GM12878 (cell line): ENCODE measurements around the gene NDUFS6. TPM values are rescaled to one million over a fixed set of nuclear protein-coding genes. Genes with fewer than 3 reads are reported as not detected.

Experiments
- ATAC-seq: fragments of 200-7000 bp; cut with Tn5 transposase; 3 replicates; pipeline ENCODE4 v1.9.1; 2020; ENCODE audit warnings: mild to moderate bottlenecking, moderate library complexity
- BruUV-seq: library from RNA; stranded (reverse); fragments of 400-500 nt; replicated peaks from 2 replicates; lab custom pipeline; 2021; lab: Mats Ljungman, UMichigan
- CTCF ChIA-PET: fragments of 300-600 bp; sonication (Branson Sonifier 250); formaldehyde crosslinking; extraction: SDS; loops from one replicate; lab custom pipeline; 2021; ENCODE audit warnings: inconsistent platforms; lab: Yijun Ruan, JAX
- POLR2A ChIA-PET: fragments of 350-600 bp; formaldehyde crosslinking; extraction: SDS; loops from one replicate; lab custom pipeline; 2021; ENCODE audit warnings: inconsistent platforms; lab: Charles Lee
- RAD21 ChIA-PET: fragments of 300-600 bp; sonication (Branson Sonifier 250); formaldehyde crosslinking; loops from one replicate; lab custom pipeline; 2023; ENCODE audit warnings: antibody characterized with exemption; ENCODE audit not compliant: unreplicated experiment; lab: Charles Lee
- SMC1A ChIA-PET: fragments of 300-600 bp; sonication (Branson Sonifier 250); formaldehyde crosslinking; loops from one replicate; lab custom pipeline; 2023; ENCODE audit not compliant: unreplicated experiment, uncharacterized antibody; lab: Charles Lee
- DNase-seq: peaks from one replicate; pipeline ENCODE4 v3.0.0-alpha.2; 2011; ENCODE audit warnings: low read depth, low spot score
- FAIRE-seq: peaks from 3 replicates; lab custom pipeline; 2011; peaks lifted over from hg19 to GRCh38; lab: Jason Lieb, UNC
- H2AFZ ChIP-seq: 2 replicates; pipeline ENCODE4 v1.6.0; 2011; ENCODE audit warnings: low read depth, low read length, control low read depth; ENCODE audit not compliant: control insufficient read depth
- H3K27ac ChIP-seq: 2 replicates; pipeline ENCODE4 v1.5.1; 2011; ENCODE audit warnings: control low read depth; ENCODE audit not compliant: control insufficient read depth, insufficient read depth
- H3K27me3 ChIP-seq, 2 experiments: replicated peaks in 1 of 2; 2 replicates each; pipeline versions ENCODE4 v1.6.0 to v1.6.1; 2011; ENCODE audit warnings: low read length in 1 of 2; ENCODE audit not compliant: control insufficient read depth in 2 of 2, insufficient read depth in 2 of 2
- H3K36me3 ChIP-seq, 2 experiments: 2 replicates each; pipeline ENCODE4 v1.5.1; 2011; ENCODE audit warnings: low read length in 1 of 2; ENCODE audit not compliant: control insufficient read depth in 2 of 2, insufficient read depth in 2 of 2
- H3K4me1 ChIP-seq: 2 replicates; pipeline ENCODE4 v1.6.1; 2011; ENCODE audit warnings: mild to moderate bottlenecking, low read length, moderate library complexity, mixed read lengths; ENCODE audit not compliant: control insufficient read depth, insufficient read depth
- H3K4me2 ChIP-seq: 2 replicates; pipeline ENCODE4 v1.6.0; 2011; ENCODE audit warnings: control low read depth; ENCODE audit not compliant: control insufficient read depth, insufficient read depth
- H3K4me3 ChIP-seq: fragments of 200-600 bp; sonication (generic); 2 replicates; pipeline ENCODE4 v1.5.1; 2016
- H3K79me2 ChIP-seq: 2 replicates; pipeline ENCODE4 v1.6.0; 2011; ENCODE audit warnings: low read length; ENCODE audit not compliant: control insufficient read depth, insufficient read depth
- H3K9ac ChIP-seq: 2 replicates; pipeline ENCODE4 v1.8.0; 2011; ENCODE audit warnings: low read length, control low read depth, mixed read lengths; ENCODE audit not compliant: control insufficient read depth, insufficient read depth
- H3K9me3 ChIP-seq: replicated peaks from 3 replicates; pipeline ENCODE4 v1.5.1; 2011; ENCODE audit warnings: mild to moderate bottlenecking, low read length; ENCODE audit not compliant: control insufficient read depth, insufficient read depth
- H4K20me1 ChIP-seq: 2 replicates; pipeline ENCODE4 v1.6.0; 2011; ENCODE audit not compliant: control insufficient read depth, insufficient read depth
- BRCA1 ChIP-seq: IDR thresholded peaks from 2 replicates; pipeline ENCODE4 v1.6.1; 2011; ENCODE audit warnings: low read depth, low read length, improper control_type of control experiment
- CREB1 ChIP-seq: IDR thresholded peaks from 2 replicates; pipeline ENCODE4 v1.6.1; 2012; ENCODE audit warnings: low read depth, mild to moderate bottlenecking, inconsistent platforms
- DPF2 ChIP-seq: fragments of 450-650 bp; IDR thresholded peaks from 2 replicates; pipeline ENCODE4 v1.6.1; 2017; ENCODE audit warnings: mild to moderate bottlenecking
- ETV6 ChIP-seq, 2 experiments: fragments of 450-650 bp in 1 of 2; IDR thresholded peaks in 1 of 2; conservative IDR thresholded peaks in 1 of 2; 2 replicates each; pipeline ENCODE4 v1.6.1; 2014; ENCODE audit warnings: antibody characterized with exemption in 1 of 2, borderline replicate concordance in 1 of 2, low read depth in 1 of 2, mild to moderate bottlenecking in 1 of 2, moderate library complexity in 1 of 2
- HDAC2 ChIP-seq: fragments of 200-600 bp; sonication (generic); IDR thresholded peaks from 2 replicates; pipeline ENCODE4 v1.6.1; 2017
- HSF1 ChIP-seq: fragments of 150-350 bp; IDR thresholded peaks from 2 replicates; pipeline ENCODE4 v1.6.1; 2014; ENCODE audit warnings: mild to moderate bottlenecking, low read depth, low read length
- IKZF2 ChIP-seq, 2 experiments: fragments of 450-650 bp; IDR thresholded peaks; 2 replicates each; pipeline ENCODE4 v1.6.1; 2017; ENCODE audit warnings: mild to moderate bottlenecking in 2 of 2, moderate library complexity in 2 of 2
- KLF5 ChIP-seq: fragments of 450-650 bp; IDR thresholded peaks from 2 replicates; pipeline ENCODE4 v1.6.1; 2014; ENCODE audit warnings: mild to moderate bottlenecking; ENCODE audit not compliant: partially characterized antibody
- LARP7 ChIP-seq: fragments of 450-650 bp; IDR thresholded peaks from 2 replicates; pipeline ENCODE4 v1.6.1; 2017; ENCODE audit warnings: mild to moderate bottlenecking
- POLR2A ChIP-seq: IDR thresholded peaks from 2 replicates; pipeline ENCODE4 v1.6.1; 2011; ENCODE audit warnings: low read depth, mild to moderate bottlenecking, low read length
- RELB ChIP-seq: fragments of 450-650 bp; IDR thresholded peaks from 2 replicates; pipeline ENCODE4 v1.6.1; 2017; ENCODE audit warnings: low read depth, mild to moderate bottlenecking, moderate library complexity
- SIX5 ChIP-seq: IDR thresholded peaks from 2 replicates; pipeline ENCODE4 v1.6.1; 2011; ENCODE audit warnings: mild to moderate bottlenecking, low read depth, low read length, moderate library complexity; ENCODE audit not compliant: severe bottlenecking
- TARDBP ChIP-seq: IDR thresholded peaks from 2 replicates; pipeline ENCODE4 v1.6.1; 2016; ENCODE audit warnings: borderline replicate concordance
- TCF12 ChIP-seq: IDR thresholded peaks from 2 replicates; pipeline ENCODE4 v1.6.1; 2011; ENCODE audit warnings: low read depth, mild to moderate bottlenecking, low read length
- WRNIP1 ChIP-seq: IDR thresholded peaks from 2 replicates; pipeline ENCODE4 v1.6.1; 2011; ENCODE audit warnings: low read depth, low read length, improper control_type of control experiment, borderline replicate concordance
- ZNF217 ChIP-seq: fragments of 450-650 bp; IDR thresholded peaks from 2 replicates; pipeline ENCODE4 v1.6.1; 2017; ENCODE audit warnings: antibody characterized with exemption, mild to moderate bottlenecking
- ZNF24 ChIP-seq: fragments of 450-650 bp; IDR thresholded peaks from 2 replicates; pipeline ENCODE4 v1.6.1; 2017; ENCODE audit warnings: antibody characterized with exemption, mild to moderate bottlenecking
- ZNF687 ChIP-seq: fragments of 450-650 bp; IDR thresholded peaks from 2 replicates; pipeline ENCODE4 v1.6.1; 2017; ENCODE audit warnings: mild to moderate bottlenecking, moderate library complexity
- ZSCAN29 ChIP-seq: fragments of 450-650 bp; IDR thresholded peaks from 2 replicates; pipeline ENCODE4 v1.6.1; 2017; ENCODE audit warnings: mild to moderate bottlenecking, moderate library complexity
- WGBS: methylation state at CpG from one replicate; pipeline ENCODE4 v1.1.6; 2016; ENCODE audit warnings: low lambda C conversion rate; ENCODE audit not compliant: insufficient replicate concordance, insufficient coverage; ENCODE audit errors: missing lambda C conversion rate; 5-methylcytosine and 5-hydroxymethylcytosine counted together
- in situ Hi-C: fragments of 300-500 bp; cut with MboI; formaldehyde crosslinking; loops from 9 replicates; pipeline ENCODE4 v1.14.3; 2018; ENCODE audit warnings: mixed read lengths
- intact Hi-C: fragments of 100-400 bp; cut with micrococcal nuclease; formaldehyde crosslinking; loops from one replicate; pipeline ENCODE4 v1.14.2; 2022; ENCODE audit not compliant: unreplicated experiment
- polyA plus RNA-seq, 11 experiments: library from polyadenylated mRNA; depleted of rRNA in 4 of 11; unstranded in 6 of 11; stranded (reverse) in 5 of 11; fragments of >200 nt; fragmentation: Nextera tagmentation in 4 of 11; fragmentation: Illumina TruSeq in 1 of 11; extraction: Ambion mirVana in 4 of 11; extraction: Trizol in 1 of 11; gene quantifications; 1 replicate in 1 of 11; 2 replicates in 10 of 11; pipeline versions ENCODE4 v1.2.1 to v1.2.3, GENCODE V29; 2011 to 2016; ENCODE audit warnings: inconsistent platforms in 2 of 11, missing spikeins in 2 of 11, low read depth in 1 of 11
- total RNA-seq, 4 experiments: library from RNA; depleted of rRNA in 3 of 4; stranded (reverse); fragments of >200 nt in 3 of 4; fragmentation: Illumina TruSeq in 1 of 4; extraction: Trizol in 1 of 4; gene quantifications; 2 replicates each; pipeline versions ENCODE4 v1.2.1 to v1.2.3, GENCODE V29; 2013 to 2021

Gene NDUFS6
- total and polyA plus RNA-seq, 10 of the 15 experiments (the other 5 are each of a cell fraction or from before 2014, with no cell fraction given), result 20.7 to 213 (median 58.3) TPM

- CTCF ChIA-PET, result interaction anchor here (0.9 to 1.6 kb wide), 7 partner anchors 9 to 54 kb away, joined by 3 to 6 read pairs (median 4); no protein-coding TSS in a partner anchor
- DNase-seq (peak; percentile 99), FAIRE-seq (peak; percentile 100), ATAC-seq (peak; percentile 94)
- RAD21 ChIA-PET, result interaction anchor here (0.9 to 2.0 kb wide), 6 partner anchors 11 to 301 kb away, joined by 3 to 22 read pairs (median 6); no protein-coding TSS in a partner anchor
- POLR2A ChIA-PET, result interaction anchor here (0.6 to 2.0 kb wide), 8 partner anchors 8 to 479 kb away, joined by 3 to 14 read pairs (median 3); partner anchors contain the start of gene NDUFS6
- Histone ChIP-seq H2AFZ (peak overlapping the region; percentile 69), H3K27ac (peak overlapping the region; percentile 92), H3K27me3 (no peaks in the 10 kb centered on the region), H3K4me1 (peaks cover 58% of the 10 kb centered on the region), H3K4me2 (peak overlapping the region; percentile 97), H3K79me2 (peaks cover 19% of the 10 kb centered on the region), H3K9ac (peak overlapping the region; percentile 75), H3K9me3 (no peaks in the 10 kb centered on the region; the same call in 2 of the 3 replicates), H3K36me3 (peaks cover 8 to 17% of the 10 kb centered on the region in 2 experiments), H4K20me1 (no peaks in the 10 kb centered on the region), H3K4me3 (peak overlapping the region; percentile 56; the same call in 1 of the 2 replicates)
- 2% methylated on average over 8 of the region's 8 CpGs for WGBS
- in situ Hi-C loops, result no loop called here
- SMC1A ChIA-PET, result interaction anchor here (0.9 to 2.0 kb wide), 10 partner anchors 8 to 55 kb away, joined by 3 to 18 read pairs (median 4); partner anchors contain the start of gene NDUFS6
- intact Hi-C loops, result loop anchor here (1.0 to 10.0 kb wide), 4 partner anchors 7 to 478 kb away; no protein-coding TSS in a partner anchor
- no TSS peak for BruUV-seq
- TF ChIP-seq LARP7 (peak; percentile 67; the same call in 1 of the 2 replicates), ZNF217 (no peak; the same call in 1 of the 2 replicates), ETV6 (conservative IDR thresholded peaks at IDR 0.05 in 1 of 2, IDR thresholded peaks at IDR 0.05 in 1 of 2; ENCODE audit: borderline replicate concordance in 1 of 2, low read depth in 1 of 2) (peak in 1 of 2 experiments; percentile 94; a peak in 2 of 4 replicates), DPF2 (peak; percentile 92), POLR2A (peak; percentile 63), HSF1 (no peak), ZSCAN29 (no peak), SIX5 (no peak), HDAC2 (no peak), ZNF24 (peak; percentile 89), TCF12 (peak; percentile 94), WRNIP1 (no peak), TARDBP (peak; percentile 99), ZNF687 (peak; percentile 96), CREB1 (peak; percentile 82), RELB (peak; percentile 90), BRCA1 (no peak), KLF5 (peak; percentile 58), IKZF2 (IDR thresholded peaks at IDR 0.05) (peak; percentile 93 to 96)
Observed at GRCh38 chr5:1792842-1793266, 8.4 kb upstream of the NDUFS6 start.
